Measurements from ENCODE around the gene IFNAR1.
"Not testable (repeated sequence)": the region's sequence is repeated elsewhere in the genome, so short reads cannot be mapped to it uniquely, and the experiment has no call there.

The IFNAR1 gene

GRCh38 chr21:33305344-33305671, 19.5 kb upstream of the IFNAR1 start:
- FAIRE-seq (no peak), DNase-seq (ENCODE audit: insufficient read length, low spot score) (no peak)

GRCh38 chr21:33305938-33306337, 18.8 kb upstream of the IFNAR1 start:
- FAIRE-seq (no peak), DNase-seq (ENCODE audit: insufficient read length, low spot score) (no peak)

DNA sequence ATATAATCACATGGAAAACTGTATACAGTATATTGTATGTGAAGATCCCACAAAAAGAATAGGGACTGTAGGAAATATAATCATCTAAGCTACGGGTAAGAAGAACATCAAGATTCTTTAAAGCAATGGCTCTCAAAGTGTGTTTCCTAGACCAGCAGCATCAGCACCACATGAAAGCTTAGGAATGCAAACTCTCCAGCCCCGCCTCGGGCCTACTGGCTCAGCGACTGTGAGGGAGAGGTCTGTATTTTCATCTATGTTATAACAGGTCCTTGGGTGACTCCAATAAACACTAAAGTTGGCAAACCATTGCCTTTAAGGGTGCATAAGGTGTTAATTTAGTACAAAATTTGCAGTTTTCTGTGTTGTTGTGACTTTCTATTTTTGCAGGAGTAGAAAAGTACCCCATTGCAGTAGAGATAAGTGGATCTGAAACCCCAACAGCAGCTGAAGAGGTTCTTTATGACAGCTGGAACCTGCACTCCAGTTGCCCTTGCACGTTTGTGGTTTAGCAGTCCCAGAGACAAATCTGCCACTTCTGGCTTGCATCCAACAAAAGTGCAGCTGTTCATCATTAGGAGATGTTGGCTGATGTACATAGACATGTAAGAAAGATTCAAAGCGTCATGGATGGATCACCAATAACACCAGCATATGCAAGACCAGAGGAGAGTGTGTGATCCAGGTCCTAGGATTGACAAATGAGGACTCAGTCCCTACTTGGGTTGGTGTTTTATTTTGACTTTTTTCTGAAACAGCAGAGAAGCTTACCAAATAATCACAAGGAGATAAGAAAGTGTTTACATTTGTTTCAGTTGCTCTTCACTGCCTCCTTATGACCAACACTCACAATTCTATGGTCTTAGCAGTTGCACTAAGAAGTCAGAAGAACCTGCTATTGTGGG, 15.9 kb upstream of the IFNAR1 start:
- DNase-seq (ENCODE audit: insufficient read length, low spot score) (no peak), FAIRE-seq (peak; percentile 96)

DNA sequence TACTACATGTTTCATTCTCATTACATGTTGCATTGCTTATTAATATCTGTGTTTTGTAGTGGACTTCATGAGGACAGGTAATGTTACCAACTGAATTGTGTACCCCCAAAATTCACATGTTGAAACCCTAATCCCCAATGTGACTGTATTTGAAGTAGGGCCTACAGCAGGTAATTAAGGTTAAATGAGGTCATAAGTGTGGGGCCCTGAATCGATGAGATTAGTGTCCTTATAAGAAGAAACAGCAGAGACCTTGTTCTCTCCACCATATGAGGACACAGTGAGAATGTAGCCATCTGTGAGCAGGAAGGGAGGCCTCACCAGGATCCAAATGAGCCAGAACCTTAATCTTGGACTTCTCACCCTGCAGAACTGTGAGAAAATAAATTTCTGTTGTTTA, 15.0 kb upstream of the IFNAR1 start:
- DNase-seq (ENCODE audit: insufficient read length, low spot score), result no peak
- peak; percentile 69 for FAIRE-seq

DNA sequence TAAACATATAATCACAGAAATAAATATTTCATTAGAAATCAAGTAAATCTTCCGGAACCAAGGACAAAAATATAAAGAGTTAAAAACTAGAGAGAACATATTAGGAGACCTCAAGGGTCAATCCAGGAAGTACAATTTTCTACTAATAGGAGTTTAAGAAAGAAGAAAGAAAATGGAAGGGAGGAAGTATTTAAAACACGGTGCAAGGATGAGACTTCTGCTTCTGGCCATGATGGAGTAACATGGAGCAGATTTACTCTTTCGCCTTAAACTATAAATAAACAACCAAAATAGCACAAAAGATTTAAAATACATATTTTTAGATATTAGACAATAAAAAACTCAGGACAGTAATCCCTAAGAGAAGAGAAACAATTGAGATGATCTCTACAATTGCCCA, 12.6 kb upstream of the IFNAR1 start:
- FAIRE-seq (no peak), DNase-seq (ENCODE audit: insufficient read length, low spot score) (no peak)

DNA sequence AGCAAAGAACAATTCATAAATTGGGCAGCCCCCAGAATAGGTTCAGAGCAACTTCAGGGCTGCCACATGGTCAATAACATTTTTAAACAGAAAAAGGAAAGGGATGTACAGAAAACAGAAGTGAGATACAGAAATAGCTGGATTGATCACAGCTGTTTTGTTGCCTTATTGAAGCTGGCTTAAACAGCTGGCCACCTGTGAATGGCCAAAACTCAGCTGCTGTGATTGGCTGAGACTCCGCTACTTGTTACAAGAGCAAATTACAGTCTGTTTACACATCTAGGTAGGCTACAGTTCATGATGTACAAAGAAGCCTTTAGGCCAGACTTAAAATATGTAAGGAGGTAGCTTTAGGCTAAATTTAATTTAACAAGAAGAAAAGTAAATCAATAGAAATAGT, 11.6 kb upstream of the IFNAR1 start:
- DNase-seq (ENCODE audit: insufficient read length, low spot score) (no peak), FAIRE-seq (no peak)

- DNase-seq (ENCODE audit: insufficient read length, low spot score) (no peak), FAIRE-seq (peak; percentile 68)
These were observed 11.2 kb upstream of the IFNAR1 start for GRCh38 chr21:33313611-33314010.

DNA sequence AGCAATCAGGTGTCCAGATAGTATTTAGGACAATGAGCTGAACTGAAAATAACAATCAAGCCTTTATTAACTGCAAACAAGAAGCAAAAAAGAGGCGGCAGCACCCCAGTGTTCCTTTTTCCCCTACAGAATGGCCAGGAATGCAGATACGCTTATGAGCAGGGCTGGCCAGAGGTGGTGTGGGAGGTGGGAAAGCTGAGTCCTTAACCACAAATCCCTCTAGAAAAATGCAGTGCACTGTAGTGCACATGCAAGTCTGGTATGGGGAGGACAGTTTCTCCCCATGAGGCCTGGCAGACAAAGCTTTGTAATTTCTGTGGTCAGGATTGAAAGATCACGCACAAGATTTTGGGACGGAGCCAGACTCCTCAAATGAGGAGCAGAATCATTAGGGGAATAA, 10.7 kb upstream of the IFNAR1 start:
- no peak for FAIRE-seq

DNA sequence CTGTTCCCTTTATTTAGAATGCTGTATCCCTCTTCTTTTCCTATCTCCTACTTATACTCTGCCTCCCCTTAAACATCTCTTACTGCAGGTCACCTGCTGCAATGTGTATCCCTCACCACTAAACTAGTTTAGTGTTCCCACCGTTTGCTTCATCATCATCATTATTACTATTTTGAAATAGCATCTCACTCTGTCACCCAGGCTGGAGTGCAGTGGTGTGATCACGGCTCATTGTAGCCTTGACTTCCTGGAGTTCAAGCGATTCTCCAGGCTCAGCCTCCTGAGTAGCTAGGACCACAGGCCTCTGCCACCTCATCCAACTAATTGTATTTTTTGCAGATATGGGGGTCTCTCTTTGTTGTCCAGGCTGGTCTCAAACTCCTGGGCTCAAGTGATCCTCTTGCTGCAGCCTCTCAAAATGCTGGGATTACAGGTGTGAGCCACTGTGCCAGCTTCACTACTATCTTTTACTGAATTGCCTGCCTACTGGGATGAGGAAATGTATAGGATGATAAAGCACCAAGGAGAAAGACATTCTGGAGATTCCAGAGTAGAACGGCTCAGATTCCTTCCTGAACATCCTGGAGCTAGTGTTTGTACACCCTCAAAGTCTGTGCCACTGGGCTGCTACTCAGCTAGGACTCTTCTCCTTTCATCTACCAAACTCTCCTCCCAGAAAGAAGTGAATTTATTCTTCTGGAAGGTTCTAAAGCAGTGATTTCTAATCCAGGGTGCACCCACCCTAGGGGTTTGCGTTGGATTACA, 8.6 kb upstream of the IFNAR1 start:
- DNase-seq (ENCODE audit: insufficient read length, low spot score) (no peak), FAIRE-seq (no peak)

More for the DNA sequence above, 10.7 kb upstream of the IFNAR1 start:
- DNase-seq (ENCODE audit: insufficient read length, low spot score), result no peak

GRCh38 chr21:33317145-33317544, 7.6 kb upstream of the IFNAR1 start:
- FAIRE-seq, result no peak
- DNase-seq (ENCODE audit: insufficient read length, low spot score), result no peak

DNA sequence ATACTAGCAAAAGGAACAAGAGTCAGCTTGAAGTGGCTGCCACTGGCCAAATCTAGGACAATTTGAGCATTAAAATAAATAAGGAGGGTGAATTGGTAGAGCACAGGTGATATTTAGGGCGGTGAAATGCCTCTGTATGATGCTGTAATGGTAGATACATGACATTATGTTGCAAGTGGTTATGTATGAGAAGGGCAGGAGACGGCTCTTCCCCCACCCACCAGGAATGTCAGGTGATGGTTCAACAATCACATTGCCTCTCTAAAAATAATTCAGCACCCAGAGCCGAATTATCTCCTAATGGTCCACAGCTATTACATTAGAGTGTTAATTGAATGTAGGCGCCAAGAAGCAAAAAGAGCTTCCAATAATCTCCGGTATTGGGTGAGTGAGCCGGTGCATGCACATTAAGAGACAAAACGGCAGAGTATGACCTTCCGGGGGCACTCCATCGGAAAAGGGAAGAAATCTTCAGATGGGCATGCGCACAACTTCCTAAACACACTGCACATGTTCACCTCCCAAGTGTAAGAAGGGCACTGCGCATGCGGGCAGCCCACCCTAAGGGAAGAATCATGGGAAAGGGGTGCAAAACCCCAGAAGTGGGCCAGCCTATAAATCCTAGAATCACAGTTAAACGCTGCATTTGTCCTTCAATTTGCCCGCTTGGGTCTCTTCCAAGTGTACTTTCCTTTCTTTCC, 6.8 kb upstream of the IFNAR1 start:
- no peak for DNase-seq (ENCODE audit: insufficient read length, low spot score)
- no peak for FAIRE-seq

- FAIRE-seq; DNase-seq (ENCODE audit: insufficient read length, low spot score): not testable (repeated sequence)
These were observed 3.8 kb upstream of the IFNAR1 start for GRCh38 chr21:33321005-33321404.

GRCh38 chr21:33323610-33324009, 1.2 kb upstream of the IFNAR1 start:
- DNase-seq (ENCODE audit: insufficient read length, low spot score); FAIRE-seq: not testable (repeated sequence)

GRCh38 chr21:33325222-33326067, 675 bp downstream of the IFNAR1 start:
- FAIRE-seq (peak; percentile 66), DNase-seq (ENCODE audit: insufficient read length, low spot score) (no peak)

- FAIRE-seq, result no peak
These were observed 2.6 kb downstream of the IFNAR1 start for GRCh38 chr21:33327326-33327725.

DNA sequence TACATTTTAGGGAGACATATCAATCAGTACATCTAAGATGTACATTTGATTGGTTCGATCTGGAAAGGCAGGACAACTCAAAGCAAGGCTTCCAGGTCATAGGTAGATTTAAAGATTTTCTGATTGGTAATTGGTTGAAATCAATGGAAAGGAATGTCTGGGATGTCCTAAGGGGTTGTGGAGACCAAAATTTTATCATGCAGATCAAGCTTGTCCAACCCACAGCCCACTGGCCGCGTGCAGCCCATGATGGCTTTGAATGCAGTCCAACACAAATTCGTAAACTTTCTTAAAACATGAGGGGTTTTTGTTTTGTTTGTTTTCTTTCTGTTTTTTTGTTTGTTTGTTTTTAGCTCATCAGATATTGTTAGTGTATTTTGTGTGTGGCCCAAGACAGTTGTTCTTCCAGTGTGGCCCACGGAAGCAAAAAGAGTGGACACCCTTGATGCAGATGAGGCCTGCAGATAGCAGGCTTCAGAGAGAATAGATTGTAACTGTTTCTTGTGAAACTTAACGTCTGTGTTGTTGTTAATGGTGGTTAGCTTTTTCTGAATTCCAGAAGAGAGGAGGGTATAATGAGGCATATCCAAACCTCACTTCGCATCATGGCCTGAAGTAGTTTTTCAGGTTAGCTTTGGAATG, 3.1 kb downstream of the IFNAR1 start:
- DNase-seq (ENCODE audit: insufficient read length, low spot score), result no peak
- no peak for FAIRE-seq

More at GRCh38 chr21:33327326-33327725, 2.6 kb downstream of the IFNAR1 start:
- no peak for DNase-seq (ENCODE audit: insufficient read length, low spot score)

DNA sequence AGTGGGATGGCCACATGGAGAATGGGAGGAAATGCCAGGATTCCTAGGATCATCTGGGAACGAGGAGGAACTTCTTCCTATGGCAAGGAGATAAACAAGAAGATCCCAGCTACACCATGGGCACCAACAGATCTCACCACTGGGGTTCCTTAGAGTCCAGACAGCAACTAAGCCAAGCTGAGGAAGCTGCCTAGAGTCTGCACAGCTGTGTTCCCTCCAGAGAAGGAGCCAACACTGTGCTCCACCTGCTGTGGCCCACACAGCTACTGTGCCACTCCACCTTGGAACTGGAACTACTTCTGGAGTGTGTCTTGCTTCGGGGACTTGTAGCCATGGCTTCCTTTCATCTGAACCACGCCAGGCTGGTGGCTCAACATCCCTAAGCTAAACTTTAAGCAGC, 6.0 kb downstream of the IFNAR1 start:
- no peak for FAIRE-seq
- DNase-seq (ENCODE audit: insufficient read length, low spot score), result no peak

DNA sequence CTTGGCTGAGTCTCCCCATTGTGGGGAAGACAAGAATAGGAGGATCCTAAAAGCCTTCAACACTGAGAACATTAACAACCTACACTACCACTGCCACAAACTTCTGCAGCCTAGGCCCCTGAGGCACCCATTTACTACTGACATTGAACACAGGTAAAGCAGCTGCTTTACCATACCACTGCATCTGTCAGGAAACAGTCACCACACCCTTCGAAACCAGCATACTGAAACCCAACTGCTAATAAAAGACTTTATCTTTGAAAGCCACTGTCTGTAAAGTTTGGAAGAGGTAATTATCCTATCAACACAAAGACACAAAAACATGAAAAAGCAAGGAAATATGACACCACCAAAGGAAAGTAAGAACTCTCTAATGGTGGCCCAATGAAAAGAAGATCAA, 7.4 kb downstream of the IFNAR1 start:
- DNase-seq (ENCODE audit: insufficient read length, low spot score), result no peak
- FAIRE-seq, result peak; percentile 90

- FAIRE-seq (no peak), DNase-seq (ENCODE audit: insufficient read length, low spot score) (no peak)
These were observed 9.4 kb downstream of the IFNAR1 start for GRCh38 chr21:33334191-33334590.

DNA sequence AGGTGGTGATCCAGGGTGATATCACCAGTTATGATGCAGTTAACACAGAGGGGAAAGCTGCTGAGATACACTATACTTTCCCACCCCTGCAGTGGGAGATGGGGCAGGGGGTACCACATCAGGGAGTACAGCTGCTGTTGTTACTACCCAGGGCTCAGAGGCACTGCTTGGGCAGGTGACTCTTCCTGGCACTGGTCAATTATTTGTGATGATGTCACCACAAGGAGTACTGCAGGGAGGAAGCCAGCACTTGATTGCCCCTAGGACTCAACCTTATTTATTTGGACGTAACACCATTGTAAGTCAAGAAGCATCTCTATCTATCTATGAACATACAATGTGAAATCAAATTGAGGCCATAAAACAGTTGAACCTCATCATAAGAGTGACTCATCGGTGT, 10.1 kb downstream of the IFNAR1 start:
- DNase-seq (ENCODE audit: insufficient read length, low spot score) (no peak), FAIRE-seq (no peak)

All from GM19239 (cell line).